ENCODE measurements around the gene PAWR. TPM values are rescaled to one million over a fixed set of nuclear protein-coding genes. Genes with fewer than 3 reads are reported as not detected.

PAWR gene
- total RNA-seq, 1 experiment from 2014 or later, result 106 TPM

- TF ChIP-seq REST (IDR thresholded peaks at IDR 0.05; ENCODE audit: low read depth) (no peak), ATF3 (IDR thresholded peaks at IDR 0.05) (no peak), TCF7L2 (IDR thresholded peaks at IDR 0.05; ENCODE audit: borderline replicate concordance, extremely low read depth, insufficient read depth, insufficient read length) (no peak)
Observed at GRCh38 chr12:79617696-79618095, 73.1 kb downstream of the PAWR start (continued).

- no peak overlapping the region for H3K27ac ChIP-seq (ENCODE audit: low read depth, low read length)
- no peak overlapping the region for H2AFZ ChIP-seq (ENCODE audit: low read depth, low read length, poor library complexity, severe bottlenecking)
- BruUV-seq (replicated peaks), result no TSS peak
- H3K4me2 ChIP-seq (ENCODE audit: low read length), result no peak overlapping the region
- peaks cover 35% of the 10 kb centered on the region for H3K79me2 ChIP-seq (ENCODE audit: insufficient read depth, low read length)
- no peak overlapping the region for H3K4me3 ChIP-seq (replicated peaks in 1 of 2; ENCODE audit: low read depth in 1 of 2, low read length in 2 of 2)
- DNase-seq (ENCODE audit: low read depth, low spot score), result no peak
- no peak for ATAC-seq
- no peaks in the 10 kb centered on the region for H4K20me1 ChIP-seq (ENCODE audit: insufficient read depth)
- intact Hi-C loops (cut with micrococcal nuclease), result no loop called here
- RAD21 ChIA-PET (ENCODE audit: low non-redundant PET in 1 of 2, low total read pairs in 2 of 2, uncharacterized antibody in 2 of 2, unreplicated experiment in 2 of 2), result no interaction called here
- H3K4me1 ChIP-seq (ENCODE audit: control insufficient read depth in 1 of 2, insufficient read depth in 2 of 2, low read length in 2 of 2), result no peaks in the 10 kb centered on the region
- TF ChIP-seq RAD21 (IDR thresholded peaks at IDR 0.05; ENCODE audit: low read depth) (no peak), REST (IDR thresholded peaks at IDR 0.05; ENCODE audit: low read depth) (no peak), JUND (IDR thresholded peaks at IDR 0.05) (no peak), ZFX (IDR thresholded peaks at IDR 0.05) (no peak), CBX3 (IDR thresholded peaks at IDR 0.05; ENCODE audit: low read depth) (no peak), CEBPB (IDR thresholded peaks at IDR 0.05; ENCODE audit: low read depth) (no peak), ATF3 (IDR thresholded peaks at IDR 0.05) (no peak), SIN3A (IDR thresholded peaks at IDR 0.05; ENCODE audit: low read depth) (no peak), POLR2AphosphoS5 (IDR thresholded peaks at IDR 0.05; ENCODE audit: low read depth, low read length) (no peak), FOSL1 (IDR thresholded peaks at IDR 0.05; ENCODE audit: low read depth) (no peak)
- no peaks in the 10 kb centered on the region for H3K9me2 ChIP-seq (ENCODE audit: insufficient read depth)
- CTCF ChIA-PET, result no interaction called here
- POLR2A ChIA-PET, result no interaction called here
- no peaks in the 10 kb centered on the region for H3K27me3 ChIP-seq (ENCODE audit: insufficient read depth, low read length)
- H3K36me3 ChIP-seq (ENCODE audit: control insufficient read depth in 1 of 2, insufficient read depth in 2 of 2, low read length in 2 of 2), result peaks cover 5 to 15% of the 10 kb centered on the region in 2 experiments; a peak in 2 of 4 replicates
- H3K9me3 ChIP-seq (ENCODE audit: control insufficient read depth in 1 of 2, insufficient read depth in 1 of 2, low read depth in 1 of 2, low read length in 2 of 2), result no peaks in the 10 kb centered on the region
- H3K9ac ChIP-seq (ENCODE audit: low read length), result no peak overlapping the region
Observed at GRCh38 chr12:79615596-79616560, 74.9 kb downstream of the PAWR start.
